HEK293 (cell line): ENCODE measurements around the gene CDCA5.

Experiments used
- BCL11B ChIP-seq: fragments of 450-650 bp; formaldehyde crosslinking; IDR thresholded peaks from 2 replicates; pipeline ENCODE4 v1.5.1; 2016; ENCODE audit warnings: low read depth, missing biosample characterization, missing genetic modification characterization
- CTCF ChIP-seq: fragments of 450-650 bp; formaldehyde crosslinking; IDR thresholded peaks from 2 replicates; pipeline ENCODE4 v1.5.1; 2016; ENCODE audit warnings: missing biosample characterization, missing genetic modification characterization
- MYNN ChIP-seq: fragments of 450-650 bp; formaldehyde crosslinking; IDR thresholded peaks from 2 replicates; pipeline ENCODE4 v1.5.1; 2016; ENCODE audit warnings: missing biosample characterization, missing genetic modification characterization, borderline replicate concordance
- ZEB2 ChIP-seq: fragments of 450-650 bp; formaldehyde crosslinking; IDR thresholded peaks from 2 replicates; pipeline ENCODE4 v1.5.1; 2016; ENCODE audit warnings: missing biosample characterization, missing genetic modification characterization
- ZFP69B ChIP-seq: fragments of 450-650 bp; formaldehyde crosslinking; IDR thresholded peaks from 2 replicates; pipeline ENCODE4 v1.5.1; 2016; ENCODE audit warnings: missing biosample characterization, missing genetic modification characterization
- ZNF174 ChIP-seq: fragments of 450-650 bp; formaldehyde crosslinking; IDR thresholded peaks from 2 replicates; pipeline ENCODE4 v1.5.0; 2017; ENCODE audit warnings: missing biosample characterization, mild to moderate bottlenecking, missing genetic modification characterization
- ZNF530 ChIP-seq: fragments of 450-650 bp; formaldehyde crosslinking; IDR thresholded peaks from 2 replicates; pipeline ENCODE4 v1.5.1; 2016; ENCODE audit warnings: low read depth, missing biosample characterization, missing genetic modification characterization
- ZSCAN16 ChIP-seq: fragments of 450-650 bp; formaldehyde crosslinking; IDR thresholded peaks from 2 replicates; pipeline ENCODE4 v1.5.1; 2016; ENCODE audit warnings: missing biosample characterization, missing genetic modification characterization
- TF ChIP-seq, protein P1 (sequence below): fragments of 450-650 bp; formaldehyde crosslinking; IDR thresholded peaks from 2 replicates; pipeline ENCODE4 v1.5.1; 2016; ENCODE audit warnings: missing biosample characterization, missing genetic modification characterization

GRCh38 chr11:65131895-65132237 is 48.0 kb upstream of the CDCA5 start:
- TF ChIP-seq ZNF530: no peak
- no peak for TF ChIP-seq BCL11B (tag by site-specific recombination)
- TF ChIP-seq ZNF174: no peak
- no peak for TF ChIP-seq CTCF (tag by site-specific recombination)
- no peak for TF ChIP-seq MYNN (tag by site-specific recombination)
- TF ChIP-seq ZEB2: no peak
- TF ChIP-seq ZFP69B (tag by site-specific recombination): no peak
- TF ChIP-seq, protein P1, sequence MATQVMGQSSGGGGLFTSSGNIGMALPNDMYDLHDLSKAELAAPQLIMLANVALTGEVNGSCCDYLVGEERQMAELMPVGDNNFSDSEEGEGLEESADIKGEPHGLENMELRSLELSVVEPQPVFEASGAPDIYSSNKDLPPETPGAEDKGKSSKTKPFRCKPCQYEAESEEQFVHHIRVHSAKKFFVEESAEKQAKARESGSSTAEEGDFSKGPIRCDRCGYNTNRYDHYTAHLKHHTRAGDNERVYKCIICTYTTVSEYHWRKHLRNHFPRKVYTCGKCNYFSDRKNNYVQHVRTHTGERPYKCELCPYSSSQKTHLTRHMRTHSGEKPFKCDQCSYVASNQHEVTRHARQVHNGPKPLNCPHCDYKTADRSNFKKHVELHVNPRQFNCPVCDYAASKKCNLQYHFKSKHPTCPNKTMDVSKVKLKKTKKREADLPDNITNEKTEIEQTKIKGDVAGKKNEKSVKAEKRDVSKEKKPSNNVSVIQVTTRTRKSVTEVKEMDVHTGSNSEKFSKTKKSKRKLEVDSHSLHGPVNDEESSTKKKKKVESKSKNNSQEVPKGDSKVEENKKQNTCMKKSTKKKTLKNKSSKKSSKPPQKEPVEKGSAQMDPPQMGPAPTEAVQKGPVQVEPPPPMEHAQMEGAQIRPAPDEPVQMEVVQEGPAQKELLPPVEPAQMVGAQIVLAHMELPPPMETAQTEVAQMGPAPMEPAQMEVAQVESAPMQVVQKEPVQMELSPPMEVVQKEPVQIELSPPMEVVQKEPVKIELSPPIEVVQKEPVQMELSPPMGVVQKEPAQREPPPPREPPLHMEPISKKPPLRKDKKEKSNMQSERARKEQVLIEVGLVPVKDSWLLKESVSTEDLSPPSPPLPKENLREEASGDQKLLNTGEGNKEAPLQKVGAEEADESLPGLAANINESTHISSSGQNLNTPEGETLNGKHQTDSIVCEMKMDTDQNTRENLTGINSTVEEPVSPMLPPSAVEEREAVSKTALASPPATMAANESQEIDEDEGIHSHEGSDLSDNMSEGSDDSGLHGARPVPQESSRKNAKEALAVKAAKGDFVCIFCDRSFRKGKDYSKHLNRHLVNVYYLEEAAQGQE (tag by site-specific recombination): no peak
- TF ChIP-seq ZSCAN16 (tag by site-specific recombination): no peak
